H1 (cell line): ENCODE data around the gene AGBL4. TPM values are rescaled to one million over a fixed set of nuclear protein-coding genes. Genes with fewer than 3 reads are reported as not detected.

Experiments
- CTCF ChIA-PET: fragments of 300-600 bp; sonication (Branson Sonifier 250); formaldehyde crosslinking; loops from one replicate; lab custom pipeline; 2021; ENCODE audit not compliant: partially characterized antibody; lab: Charles Lee
- POLR2A ChIA-PET: fragments of 300-600 bp; sonication (Branson Sonifier 250); formaldehyde crosslinking; loops from one replicate; lab custom pipeline; 2021; ENCODE audit warnings: inconsistent platforms; ENCODE audit not compliant: partially characterized antibody; lab: Charles Lee
- DNase-seq, 2 experiments: peaks; one replicate each; pipeline versions ENCODE4 v3.0.0 to v3.0.0-alpha.2; 2010 to 2022; ENCODE audit warnings: low spot score in 2 of 2, low read depth in 1 of 2, mixed read lengths in 1 of 2
- FAIRE-seq: peaks from 2 replicates; lab custom pipeline; 2011; peaks lifted over from hg19 to GRCh38; lab: Jason Lieb, UNC
- H2AFZ ChIP-seq: 2 replicates; pipeline ENCODE4 v1.8.1; 2012; ENCODE audit warnings: low read length, inconsistent platforms
- H2AK5ac ChIP-seq: 2 replicates; pipeline ENCODE4 v1.6.1; 2013; ENCODE audit warnings: low read depth, low read length
- H2BK120ac ChIP-seq: replicated peaks from 2 replicates; pipeline ENCODE3; 2013; ENCODE audit warnings: low read depth, low read length, inconsistent platforms
- H2BK12ac ChIP-seq: 2 replicates; pipeline ENCODE4 v1.6.1; 2013; ENCODE audit warnings: low read depth, low read length
- H2BK15ac ChIP-seq: 2 replicates; pipeline ENCODE4 v1.6.1; 2013; ENCODE audit warnings: low read length
- H2BK20ac ChIP-seq: 2 replicates; pipeline ENCODE4 v1.6.1; 2013; ENCODE audit warnings: low read length
- H2BK5ac ChIP-seq: 2 replicates; pipeline ENCODE4 v1.6.1; 2013; ENCODE audit warnings: low read depth, low read length
- H3K14ac ChIP-seq: 2 replicates; pipeline ENCODE4 v1.6.1; 2013; ENCODE audit warnings: inconsistent platforms; ENCODE audit not compliant: insufficient read length
- H3K18ac ChIP-seq: 2 replicates; pipeline ENCODE4 v1.6.1; 2013; ENCODE audit warnings: low read length; ENCODE audit errors: extremely low read depth
- H3K23ac ChIP-seq: 2 replicates; pipeline ENCODE4 v1.6.1; 2013; ENCODE audit warnings: inconsistent platforms; ENCODE audit not compliant: insufficient read length
- H3K23me2 ChIP-seq: 2 replicates; pipeline ENCODE4 v1.6.1; 2013; ENCODE audit warnings: low read depth, low read length
- H3K27ac ChIP-seq: 2 replicates; pipeline ENCODE4 v1.6.1; 2011; ENCODE audit warnings: low read depth, low read length, inconsistent platforms
- H3K27me3 ChIP-seq, 4 experiments: replicated peaks in 1 of 4; 1 replicate in 1 of 4; 2 replicates in 3 of 4; pipeline versions ENCODE4 v1.6.1 to v1.8.1; 2011 to 2013; ENCODE audit warnings: low read length in 3 of 4, mild to moderate bottlenecking in 3 of 4, inconsistent platforms in 2 of 4, mixed read lengths in 2 of 4, moderate library complexity in 1 of 4; ENCODE audit not compliant: control insufficient read depth in 3 of 4, insufficient read depth in 3 of 4; ENCODE audit errors: extremely low read depth in 1 of 4
- H3K36me3 ChIP-seq, 4 experiments: 2 replicates each; pipeline versions ENCODE4 v1.6.1 to v1.8.1; 2011 to 2013; ENCODE audit warnings: mild to moderate bottlenecking in 4 of 4, low read length in 3 of 4, moderate library complexity in 2 of 4, control low read depth in 1 of 4, inconsistent platforms in 1 of 4; ENCODE audit not compliant: insufficient read depth in 4 of 4, control insufficient read depth in 2 of 4
- H3K4ac ChIP-seq: replicated peaks from 2 replicates; pipeline ENCODE3; 2013; ENCODE audit warnings: low read length, low read depth, mixed read lengths, inconsistent platforms; ENCODE audit not compliant: insufficient read length
- H3K4me1 ChIP-seq, 4 experiments: replicated peaks in 1 of 4; 1 replicate in 1 of 4; 2 replicates in 3 of 4; pipeline versions ENCODE4 v1.6.1 to v1.8.1; 2011 to 2013; ENCODE audit warnings: low read length in 3 of 4, inconsistent platforms in 2 of 4, mixed read lengths in 1 of 4; ENCODE audit not compliant: insufficient read depth in 4 of 4, control insufficient read depth in 3 of 4
- H3K4me2 ChIP-seq, 2 experiments: 2 replicates each; pipeline versions ENCODE4 v1.6.1 to v1.8.1; 2011 to 2013; ENCODE audit warnings: low read depth in 2 of 2, low read length in 2 of 2, control low read depth in 1 of 2, inconsistent platforms in 1 of 2, mild to moderate bottlenecking in 1 of 2; ENCODE audit not compliant: insufficient read depth in 1 of 2
- H3K4me3 ChIP-seq, 4 experiments: fragments of 200-600, 300-600 bp in 1 of 4; sonication (generic), shearing (Covaris generic), sonication (Bioruptor Twin) in 1 of 4; 2 replicates each; pipeline versions ENCODE4 v1.5.1 to v1.8.1; 2011 to 2016; ENCODE audit warnings: low read length in 4 of 4, low read depth in 3 of 4, control low read depth in 2 of 4, inconsistent platforms in 2 of 4, mild to moderate bottlenecking in 2 of 4, mixed read lengths in 1 of 4, moderate library complexity in 1 of 4; ENCODE audit not compliant: insufficient read depth in 2 of 4; ENCODE audit errors: extremely low read depth in 1 of 4
- H3K56ac ChIP-seq: replicated peaks from 2 replicates; pipeline ENCODE3; 2013; ENCODE audit warnings: low read depth, mild to moderate bottlenecking, mixed read lengths, low read length, inconsistent platforms; ENCODE audit not compliant: insufficient read length
- H3K79me1 ChIP-seq: 2 replicates; pipeline ENCODE4 v1.6.1; 2013; ENCODE audit warnings: low read depth, low read length, control low read depth
- H3K79me2 ChIP-seq, 2 experiments: 2 replicates each; pipeline versions ENCODE4 v1.6.1 to v1.8.1; 2012 to 2013; ENCODE audit warnings: low read length in 2 of 2, mild to moderate bottlenecking in 2 of 2, inconsistent platforms in 1 of 2; ENCODE audit not compliant: insufficient read depth in 2 of 2, control insufficient read depth in 1 of 2
- H3K9ac ChIP-seq, 4 experiments: replicated peaks in 1 of 4; 1 replicate in 1 of 4; 2 replicates in 3 of 4; pipeline versions ENCODE4 v1.6.1 to v1.8.1; 2011 to 2013; ENCODE audit warnings: low read depth in 3 of 4, low read length in 3 of 4, control low read depth in 2 of 4, mild to moderate bottlenecking in 2 of 4, moderate library complexity in 2 of 4, inconsistent platforms in 1 of 4; ENCODE audit errors: extremely low read depth in 1 of 4
- H3K9me3 ChIP-seq, 2 experiments: 2 replicates each; pipeline versions ENCODE4 v1.6.1 to v1.8.1; 2012 to 2013; ENCODE audit warnings: mild to moderate bottlenecking in 2 of 2, moderate library complexity in 2 of 2, control low read depth in 1 of 2, inconsistent platforms in 1 of 2, low read depth in 1 of 2, low read length in 1 of 2, mixed read lengths in 1 of 2; ENCODE audit not compliant: insufficient read depth in 2 of 2
- H4K20me1 ChIP-seq, 2 experiments: replicated peaks in 1 of 2; 2 replicates each; pipeline versions ENCODE3 to v1.8.1; 2011 to 2013; ENCODE audit warnings: inconsistent platforms in 2 of 2, low read length in 2 of 2, mild to moderate bottlenecking in 1 of 2; ENCODE audit not compliant: insufficient read depth in 2 of 2, control insufficient read depth in 1 of 2
- H4K5ac ChIP-seq: 2 replicates; pipeline ENCODE4 v1.6.1; 2013; ENCODE audit warnings: low read length, low read depth, mixed read lengths, inconsistent platforms; ENCODE audit not compliant: insufficient read length
- H4K8ac ChIP-seq: 2 replicates; pipeline ENCODE4 v1.8.0; 2013; ENCODE audit warnings: mild to moderate bottlenecking, moderate library complexity, low read length, inconsistent platforms; ENCODE audit not compliant: insufficient read depth; ENCODE audit errors: extremely low read depth
- H4K91ac ChIP-seq: replicated peaks from 2 replicates; pipeline ENCODE3; 2013; ENCODE audit warnings: low read length, mixed read lengths, inconsistent platforms; ENCODE audit not compliant: insufficient read length
- CBX5 ChIP-seq: fragments of 300-800, 300-1000 bp; sonication (generic); IDR thresholded peaks from 2 replicates; pipeline ENCODE4 v1.7.1; 2016; ENCODE audit warnings: antibody characterized with exemption, low read length, low read depth
- CBX8 ChIP-seq: fragments of 300-800, 300-1000 bp; sonication (generic); IDR thresholded peaks from 2 replicates; pipeline ENCODE4 v1.7.1; 2016; ENCODE audit warnings: low read depth, low read length, borderline replicate concordance
- CEBPB ChIP-seq: IDR thresholded peaks from 2 replicates; pipeline ENCODE4 v1.6.1; 2012; ENCODE audit warnings: low read depth, low read length
- CTBP2 ChIP-seq: IDR thresholded peaks from 2 replicates; pipeline ENCODE4 v1.7.0; 2011; ENCODE audit warnings: borderline replicate concordance, mild to moderate bottlenecking, moderate library complexity, mixed read lengths, low read length; ENCODE audit not compliant: insufficient read depth, insufficient read length
- FOSL1 ChIP-seq: IDR thresholded peaks from 2 replicates; pipeline ENCODE4 v1.6.1; 2011; ENCODE audit warnings: mild to moderate bottlenecking, low read depth, low read length, moderate library complexity; ENCODE audit not compliant: insufficient read depth
- HDAC2 ChIP-seq, 2 experiments: fragments of 300-600 bp in 1 of 2; sonication (generic) in 1 of 2; IDR thresholded peaks; 2 replicates each; pipeline ENCODE4 v1.6.1; 2011 to 2012; ENCODE audit warnings: low read depth in 2 of 2, low read length in 2 of 2, mild to moderate bottlenecking in 2 of 2, moderate library complexity in 2 of 2, borderline replicate concordance in 1 of 2, inconsistent platforms in 1 of 2
- HDAC6 ChIP-seq: IDR thresholded peaks from one replicate; pipeline ENCODE4 v1.7.1; 2012; ENCODE audit warnings: low read depth, mild to moderate bottlenecking, inconsistent platforms, low read length, moderate library complexity
- POLR2AphosphoS5 ChIP-seq: IDR thresholded peaks from 2 replicates; pipeline ENCODE4 v1.6.1; 2011; ENCODE audit warnings: low read depth, low read length
- SRF ChIP-seq: IDR thresholded peaks from 2 replicates; pipeline ENCODE4 v1.6.1; 2011; ENCODE audit warnings: mild to moderate bottlenecking, low read depth, low read length, moderate library complexity
- TAF7 ChIP-seq: optimal IDR thresholded peaks from 2 replicates; pipeline ENCODE3; 2011; ENCODE audit warnings: low read depth, mild to moderate bottlenecking, inconsistent platforms, low read length, moderate library complexity, borderline replicate concordance
- TCF12 ChIP-seq: IDR thresholded peaks from 2 replicates; pipeline ENCODE4 v1.6.1; 2011; ENCODE audit warnings: low read depth, mild to moderate bottlenecking, low read length
- TEAD4 ChIP-seq: IDR thresholded peaks from 2 replicates; pipeline ENCODE4 v1.6.1; 2012; ENCODE audit warnings: low read depth, low read length, inconsistent platforms, mixed read lengths
- ZNF274 ChIP-seq: IDR thresholded peaks from 2 replicates; pipeline ENCODE4 v1.7.0; 2012; ENCODE audit warnings: low read length, borderline replicate concordance; ENCODE audit errors: extremely low read depth
- WGBS, 2 experiments: shearing (Covaris generic) in 1 of 2; methylation state at CpG; one replicate each; pipeline versions ENCODE4 v1.1.6 to v1.1.7; 2013 to 2015; ENCODE audit warnings: low lambda C conversion rate in 2 of 2, mixed read lengths in 2 of 2, inconsistent platforms in 1 of 2, low coverage in 1 of 2, missing lambda C conversion rate in 1 of 2; ENCODE audit not compliant: insufficient replicate concordance in 2 of 2, insufficient coverage in 1 of 2, insufficient read length in 1 of 2; ENCODE audit errors: extremely low coverage in 1 of 2, missing lambda C conversion rate in 1 of 2; 5-methylcytosine and 5-hydroxymethylcytosine counted together
- polyA plus RNA-seq, 7 experiments: library from polyadenylated mRNA; depleted of rRNA in 3 of 7; stranded (reverse) in 5 of 7; unstranded in 2 of 7; fragments of >200 nt in 5 of 7; fragments of 200-250 nt in 2 of 7; gene quantifications; 1 replicate in 5 of 7; 2 replicates in 1 of 7; 4 replicates in 1 of 7; pipeline versions ENCODE4 v1.2.1 to v1.2.3, GENCODE V29; 2011 to 2013; ENCODE audit warnings: missing spikeins in 2 of 7, mixed read lengths in 2 of 7
- total RNA-seq: library from RNA; stranded (reverse); fragmentation: NEBNext Ultra II Directional; extraction: Animal tissue kit (Norgen Biotek cat#: 25700); gene quantifications from 2 replicates; pipeline ENCODE4 v1.2.1, GENCODE V29; 2021
- TF ChIP-seq, protein P1 (sequence below): IDR thresholded peaks from 2 replicates; pipeline ENCODE4 v1.6.1; 2011; ENCODE audit warnings: low read length, improper control_type of control experiment

AGBL4 gene
- total and polyA plus RNA-seq, 2 of the 8 experiments (the other 6 are each of a cell fraction or from before 2014, with no cell fraction given): 0.41 to 0.45 TPM

DNA sequence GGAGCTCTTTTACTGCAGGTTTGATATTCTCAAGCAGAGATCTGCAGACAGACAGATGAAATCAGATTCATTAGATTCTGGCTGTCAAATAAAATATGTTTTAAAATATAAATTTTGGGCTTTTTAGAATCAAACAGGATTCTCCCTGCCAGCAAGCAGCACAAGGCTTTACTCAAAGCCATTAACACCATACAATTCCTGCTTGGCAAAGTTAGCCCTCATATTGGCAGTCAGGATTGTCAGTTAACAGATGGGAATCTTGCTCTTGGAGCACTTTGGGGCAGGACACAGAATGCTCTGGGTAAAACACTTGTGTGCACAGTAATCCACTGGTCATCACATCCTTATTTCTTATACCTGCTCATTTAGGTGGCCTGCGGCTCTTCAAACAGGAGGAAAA, 686.5 kb downstream of the AGBL4 start:
- 100% methylated on average over 1 of the region's 1 CpG; no CpG with 5 or more reads in 1 of the 2 experiments for WGBS, 2 experiments
- TF ChIP-seq TAF7 (no peak), CEBPB (no peak), POLR2AphosphoS5 (no peak), CTBP2 (no peak), CBX8 (no peak), HDAC6 (no peak), SRF (no peak), TCF12 (no peak), HDAC2 (IDR thresholded peaks at IDR 0.05; ENCODE audit: borderline replicate concordance in 1 of 2, low read depth in 2 of 2, low read length in 2 of 2) (no peak), ZNF274 (no peak), TEAD4 (no peak), CBX5 (no peak), FOSL1 (no peak)
- TF ChIP-seq, protein P1, sequence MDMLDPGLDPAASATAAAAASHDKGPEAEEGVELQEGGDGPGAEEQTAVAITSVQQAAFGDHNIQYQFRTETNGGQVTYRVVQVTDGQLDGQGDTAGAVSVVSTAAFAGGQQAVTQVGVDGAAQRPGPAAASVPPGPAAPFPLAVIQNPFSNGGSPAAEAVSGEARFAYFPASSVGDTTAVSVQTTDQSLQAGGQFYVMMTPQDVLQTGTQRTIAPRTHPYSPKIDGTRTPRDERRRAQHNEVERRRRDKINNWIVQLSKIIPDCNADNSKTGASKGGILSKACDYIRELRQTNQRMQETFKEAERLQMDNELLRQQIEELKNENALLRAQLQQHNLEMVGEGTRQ: no peak

More for the DNA sequence above, 686.5 kb downstream of the AGBL4 start:
- H4K8ac ChIP-seq: no peak overlapping the region
- POLR2A ChIA-PET: no interaction called here
- no peak overlapping the region for H3K9ac ChIP-seq
- H2BK5ac ChIP-seq: no peak overlapping the region
- DNase-seq (no peak), FAIRE-seq (no peak)
- no peak overlapping the region for H3K27ac ChIP-seq
- H3K23ac ChIP-seq: no peak overlapping the region
- no peaks in the 10 kb centered on the region for H3K36me3 ChIP-seq
- no peak overlapping the region for H4K5ac ChIP-seq
- no peak overlapping the region for H2AK5ac ChIP-seq
- H2BK12ac ChIP-seq: no peak overlapping the region
- CTCF ChIA-PET: no interaction called here
- no peak overlapping the region for H3K4ac ChIP-seq
- H3K27me3 ChIP-seq: no peaks in the 10 kb centered on the region
- no peak overlapping the region for H2BK120ac ChIP-seq
- no peak overlapping the region for H3K4me2 ChIP-seq
- H2BK15ac ChIP-seq: no peak overlapping the region
- no peaks in the 10 kb centered on the region for H4K20me1 ChIP-seq
- H3K14ac ChIP-seq: no peak overlapping the region
- no peak overlapping the region for H3K18ac ChIP-seq
- H3K9me3 ChIP-seq: peaks cover 68 to 82% of the 10 kb centered on the region in 2 experiments
- no peak overlapping the region for H2BK20ac ChIP-seq
- no peaks in the 10 kb centered on the region for H3K79me1 ChIP-seq
- H4K91ac ChIP-seq: no peak overlapping the region
- no peaks in the 10 kb centered on the region for H3K79me2 ChIP-seq
- no peak overlapping the region for H3K56ac ChIP-seq
- H2AFZ ChIP-seq: no peak overlapping the region
- H3K4me3 ChIP-seq: no peak overlapping the region
- H3K4me1 ChIP-seq: no peaks in the 10 kb centered on the region
- H3K23me2 ChIP-seq: no peaks in the 10 kb centered on the region
